H1 (cell line): Measurements from ENCODE around the gene HES3. TPM values are rescaled to one million over a fixed set of nuclear protein-coding genes. Genes with fewer than 3 reads are reported as not detected.
A peak's percentile ranks its signal among the peaks of the same experiment; 100 is the strongest.

Experiments
- CTCF ChIA-PET: fragments of 300-600 bp; sonication (Branson Sonifier 250); formaldehyde crosslinking; loops from one replicate; lab custom pipeline; 2021; ENCODE audit not compliant: partially characterized antibody; lab: Charles Lee
- POLR2A ChIA-PET: fragments of 300-600 bp; sonication (Branson Sonifier 250); formaldehyde crosslinking; loops from one replicate; lab custom pipeline; 2021; ENCODE audit warnings: inconsistent platforms; ENCODE audit not compliant: partially characterized antibody; lab: Charles Lee
- DNase-seq, 2 experiments: peaks; one replicate each; pipeline versions ENCODE4 v3.0.0 to v3.0.0-alpha.2; 2010 to 2022; ENCODE audit warnings: low spot score in 2 of 2, low read depth in 1 of 2, mixed read lengths in 1 of 2
- FAIRE-seq: peaks from 2 replicates; lab custom pipeline; 2011; peaks lifted over from hg19 to GRCh38; lab: Jason Lieb, UNC
- H2AFZ ChIP-seq: 2 replicates; pipeline ENCODE4 v1.8.1; 2012; ENCODE audit warnings: low read length, inconsistent platforms
- H2AK5ac ChIP-seq: 2 replicates; pipeline ENCODE4 v1.6.1; 2013; ENCODE audit warnings: low read depth, low read length
- H2BK120ac ChIP-seq: replicated peaks from 2 replicates; pipeline ENCODE3; 2013; ENCODE audit warnings: low read depth, low read length, inconsistent platforms
- H2BK12ac ChIP-seq: 2 replicates; pipeline ENCODE4 v1.6.1; 2013; ENCODE audit warnings: low read depth, low read length
- H2BK15ac ChIP-seq: 2 replicates; pipeline ENCODE4 v1.6.1; 2013; ENCODE audit warnings: low read length
- H2BK20ac ChIP-seq: 2 replicates; pipeline ENCODE4 v1.6.1; 2013; ENCODE audit warnings: low read length
- H2BK5ac ChIP-seq: 2 replicates; pipeline ENCODE4 v1.6.1; 2013; ENCODE audit warnings: low read depth, low read length
- H3K14ac ChIP-seq: 2 replicates; pipeline ENCODE4 v1.6.1; 2013; ENCODE audit warnings: inconsistent platforms; ENCODE audit not compliant: insufficient read length
- H3K18ac ChIP-seq: 2 replicates; pipeline ENCODE4 v1.6.1; 2013; ENCODE audit warnings: low read length; ENCODE audit errors: extremely low read depth
- H3K23ac ChIP-seq: 2 replicates; pipeline ENCODE4 v1.6.1; 2013; ENCODE audit warnings: inconsistent platforms; ENCODE audit not compliant: insufficient read length
- H3K23me2 ChIP-seq: 2 replicates; pipeline ENCODE4 v1.6.1; 2013; ENCODE audit warnings: low read depth, low read length
- H3K27ac ChIP-seq: 2 replicates; pipeline ENCODE4 v1.6.1; 2011; ENCODE audit warnings: low read depth, low read length, inconsistent platforms
- H3K27me3 ChIP-seq, 4 experiments: replicated peaks in 1 of 4; 1 replicate in 1 of 4; 2 replicates in 3 of 4; pipeline versions ENCODE4 v1.6.1 to v1.8.1; 2011 to 2013; ENCODE audit warnings: low read length in 3 of 4, mild to moderate bottlenecking in 3 of 4, inconsistent platforms in 2 of 4, mixed read lengths in 2 of 4, moderate library complexity in 1 of 4; ENCODE audit not compliant: control insufficient read depth in 3 of 4, insufficient read depth in 3 of 4; ENCODE audit errors: extremely low read depth in 1 of 4
- H3K36me3 ChIP-seq, 4 experiments: 2 replicates each; pipeline versions ENCODE4 v1.6.1 to v1.8.1; 2011 to 2013; ENCODE audit warnings: mild to moderate bottlenecking in 4 of 4, low read length in 3 of 4, moderate library complexity in 2 of 4, control low read depth in 1 of 4, inconsistent platforms in 1 of 4; ENCODE audit not compliant: insufficient read depth in 4 of 4, control insufficient read depth in 2 of 4
- H3K4ac ChIP-seq: replicated peaks from 2 replicates; pipeline ENCODE3; 2013; ENCODE audit warnings: low read length, low read depth, mixed read lengths, inconsistent platforms; ENCODE audit not compliant: insufficient read length
- H3K4me1 ChIP-seq, 4 experiments: replicated peaks in 1 of 4; 1 replicate in 1 of 4; 2 replicates in 3 of 4; pipeline versions ENCODE4 v1.6.1 to v1.8.1; 2011 to 2013; ENCODE audit warnings: low read length in 3 of 4, inconsistent platforms in 2 of 4, mixed read lengths in 1 of 4; ENCODE audit not compliant: insufficient read depth in 4 of 4, control insufficient read depth in 3 of 4
- H3K4me2 ChIP-seq, 2 experiments: 2 replicates each; pipeline versions ENCODE4 v1.6.1 to v1.8.1; 2011 to 2013; ENCODE audit warnings: low read depth in 2 of 2, low read length in 2 of 2, control low read depth in 1 of 2, inconsistent platforms in 1 of 2, mild to moderate bottlenecking in 1 of 2; ENCODE audit not compliant: insufficient read depth in 1 of 2
- H3K4me3 ChIP-seq, 4 experiments: fragments of 200-600, 300-600 bp in 1 of 4; sonication (generic), shearing (Covaris generic), sonication (Bioruptor Twin) in 1 of 4; 2 replicates each; pipeline versions ENCODE4 v1.5.1 to v1.8.1; 2011 to 2016; ENCODE audit warnings: low read length in 4 of 4, low read depth in 3 of 4, control low read depth in 2 of 4, inconsistent platforms in 2 of 4, mild to moderate bottlenecking in 2 of 4, mixed read lengths in 1 of 4, moderate library complexity in 1 of 4; ENCODE audit not compliant: insufficient read depth in 2 of 4; ENCODE audit errors: extremely low read depth in 1 of 4
- H3K56ac ChIP-seq: replicated peaks from 2 replicates; pipeline ENCODE3; 2013; ENCODE audit warnings: low read depth, mild to moderate bottlenecking, mixed read lengths, low read length, inconsistent platforms; ENCODE audit not compliant: insufficient read length
- H3K79me1 ChIP-seq: 2 replicates; pipeline ENCODE4 v1.6.1; 2013; ENCODE audit warnings: low read depth, low read length, control low read depth
- H3K79me2 ChIP-seq, 2 experiments: 2 replicates each; pipeline versions ENCODE4 v1.6.1 to v1.8.1; 2012 to 2013; ENCODE audit warnings: low read length in 2 of 2, mild to moderate bottlenecking in 2 of 2, inconsistent platforms in 1 of 2; ENCODE audit not compliant: insufficient read depth in 2 of 2, control insufficient read depth in 1 of 2
- H3K9ac ChIP-seq, 4 experiments: replicated peaks in 1 of 4; 1 replicate in 1 of 4; 2 replicates in 3 of 4; pipeline versions ENCODE4 v1.6.1 to v1.8.1; 2011 to 2013; ENCODE audit warnings: low read depth in 3 of 4, low read length in 3 of 4, control low read depth in 2 of 4, mild to moderate bottlenecking in 2 of 4, moderate library complexity in 2 of 4, inconsistent platforms in 1 of 4; ENCODE audit errors: extremely low read depth in 1 of 4
- H3K9me3 ChIP-seq, 2 experiments: 2 replicates each; pipeline versions ENCODE4 v1.6.1 to v1.8.1; 2012 to 2013; ENCODE audit warnings: mild to moderate bottlenecking in 2 of 2, moderate library complexity in 2 of 2, control low read depth in 1 of 2, inconsistent platforms in 1 of 2, low read depth in 1 of 2, low read length in 1 of 2, mixed read lengths in 1 of 2; ENCODE audit not compliant: insufficient read depth in 2 of 2
- H4K20me1 ChIP-seq, 2 experiments: replicated peaks in 1 of 2; 2 replicates each; pipeline versions ENCODE3 to v1.8.1; 2011 to 2013; ENCODE audit warnings: inconsistent platforms in 2 of 2, low read length in 2 of 2, mild to moderate bottlenecking in 1 of 2; ENCODE audit not compliant: insufficient read depth in 2 of 2, control insufficient read depth in 1 of 2
- H4K5ac ChIP-seq: 2 replicates; pipeline ENCODE4 v1.6.1; 2013; ENCODE audit warnings: low read length, low read depth, mixed read lengths, inconsistent platforms; ENCODE audit not compliant: insufficient read length
- H4K8ac ChIP-seq: 2 replicates; pipeline ENCODE4 v1.8.0; 2013; ENCODE audit warnings: mild to moderate bottlenecking, moderate library complexity, low read length, inconsistent platforms; ENCODE audit not compliant: insufficient read depth; ENCODE audit errors: extremely low read depth
- H4K91ac ChIP-seq: replicated peaks from 2 replicates; pipeline ENCODE3; 2013; ENCODE audit warnings: low read length, mixed read lengths, inconsistent platforms; ENCODE audit not compliant: insufficient read length
- CBX5 ChIP-seq: fragments of 300-800, 300-1000 bp; sonication (generic); IDR thresholded peaks from 2 replicates; pipeline ENCODE4 v1.7.1; 2016; ENCODE audit warnings: antibody characterized with exemption, low read length, low read depth
- HDAC6 ChIP-seq: IDR thresholded peaks from one replicate; pipeline ENCODE4 v1.7.1; 2012; ENCODE audit warnings: low read depth, mild to moderate bottlenecking, inconsistent platforms, low read length, moderate library complexity
- KDM1A ChIP-seq: fragments of 200-600, 300-600 bp; sonication (generic); IDR thresholded peaks from 2 replicates; pipeline ENCODE4 v1.7.1; 2016; ENCODE audit warnings: mild to moderate bottlenecking, low read length, borderline replicate concordance
- POLR2A ChIP-seq, 2 experiments: IDR thresholded peaks; 1 replicate in 1 of 2; 2 replicates in 1 of 2; pipeline ENCODE4 v1.6.1; 2011; ENCODE audit warnings: low read depth in 2 of 2, low read length in 2 of 2, mild to moderate bottlenecking in 2 of 2; ENCODE audit errors: control extremely low read depth in 1 of 2
- POLR2AphosphoS5 ChIP-seq: IDR thresholded peaks from 2 replicates; pipeline ENCODE4 v1.6.1; 2011; ENCODE audit warnings: low read depth, low read length
- POU5F1 ChIP-seq: IDR thresholded peaks from 2 replicates; pipeline ENCODE4 v1.6.1; 2011; ENCODE audit warnings: low read depth, mild to moderate bottlenecking, low read length, moderate library complexity
- SIN3A ChIP-seq, 2 experiments: IDR thresholded peaks in 1 of 2; conservative IDR thresholded peaks in 1 of 2; 2 replicates each; pipeline ENCODE4 v1.6.1; 2011 to 2012; ENCODE audit warnings: low read length in 2 of 2, improper control_type of control experiment in 1 of 2, low read depth in 1 of 2, mild to moderate bottlenecking in 1 of 2
- USF2 ChIP-seq: IDR thresholded peaks from 2 replicates; pipeline ENCODE4 v1.6.1; 2011; ENCODE audit warnings: low read length, improper control_type of control experiment
- WGBS, 2 experiments: shearing (Covaris generic) in 1 of 2; methylation state at CpG; one replicate each; pipeline versions ENCODE4 v1.1.6 to v1.1.7; 2013 to 2015; ENCODE audit warnings: low lambda C conversion rate in 2 of 2, mixed read lengths in 2 of 2, inconsistent platforms in 1 of 2, low coverage in 1 of 2, missing lambda C conversion rate in 1 of 2; ENCODE audit not compliant: insufficient replicate concordance in 2 of 2, insufficient coverage in 1 of 2, insufficient read length in 1 of 2; ENCODE audit errors: extremely low coverage in 1 of 2, missing lambda C conversion rate in 1 of 2; 5-methylcytosine and 5-hydroxymethylcytosine counted together
- polyA plus RNA-seq, 7 experiments: library from polyadenylated mRNA; depleted of rRNA in 3 of 7; stranded (reverse) in 5 of 7; unstranded in 2 of 7; fragments of >200 nt in 5 of 7; fragments of 200-250 nt in 2 of 7; gene quantifications; 1 replicate in 5 of 7; 2 replicates in 1 of 7; 4 replicates in 1 of 7; pipeline versions ENCODE4 v1.2.1 to v1.2.3, GENCODE V29; 2011 to 2013; ENCODE audit warnings: missing spikeins in 2 of 7, mixed read lengths in 2 of 7
- total RNA-seq: library from RNA; stranded (reverse); fragmentation: NEBNext Ultra II Directional; extraction: Animal tissue kit (Norgen Biotek cat#: 25700); gene quantifications from 2 replicates; pipeline ENCODE4 v1.2.1, GENCODE V29; 2021

The HES3 gene
- total and polyA plus RNA-seq, 2 of the 8 experiments (the other 6 are each of a cell fraction or from before 2014, with no cell fraction given), result 38.8 to 54.3 TPM

- H2BK5ac ChIP-seq, result no peak overlapping the region
- H3K27me3 ChIP-seq, result no peaks in the 10 kb centered on the region
- no peak for TF ChIP-seq POU5F1
- TF ChIP-seq POLR2A (IDR thresholded peaks at IDR 0.05; ENCODE audit: control extremely low read depth in 1 of 2, low read depth in 2 of 2, low read length in 2 of 2), result peak in 1 of 2 experiments; percentile 63; a peak in 1 of 3 replicates
- no peak for TF ChIP-seq SIN3A (conservative IDR thresholded peaks at IDR 0.05 in 1 of 2, IDR thresholded peaks at IDR 0.05 in 1 of 2; ENCODE audit: low read depth in 1 of 2, low read length in 2 of 2)
- no peak for TF ChIP-seq KDM1A
- peak; percentile 52; the same call in 1 of the 2 replicates for TF ChIP-seq POLR2AphosphoS5
- TF ChIP-seq HDAC6, result no peak
- no peak for TF ChIP-seq CBX5
- TF ChIP-seq USF2, result no peak
- H3K4ac ChIP-seq, result peak overlapping the region; percentile 45
- no peak overlapping the region for H3K23ac ChIP-seq
- H2AFZ ChIP-seq, result no peak overlapping the region
- no peak overlapping the region for H4K5ac ChIP-seq
- H3K23me2 ChIP-seq, result peaks cover 10% of the 10 kb centered on the region
- no peaks in the 10 kb centered on the region; the same call in none of the 2 replicates for H3K79me1 ChIP-seq
- H2BK20ac ChIP-seq, result no peak overlapping the region
- H2BK120ac ChIP-seq, result no peak overlapping the region
- H3K18ac ChIP-seq, result no peak overlapping the region
- no peaks in the 10 kb centered on the region for H3K9me3 ChIP-seq
- H3K9ac ChIP-seq, result peak overlapping the region; percentile 72 to 96 (median 95)
- CTCF ChIA-PET, result interaction anchor here (0.6 to 17.1 kb wide), 6 partner anchors 10 to 450 kb away, joined by 3 to 353 read pairs (median 3); partner anchors contain the start of genes HES3 and ICMT
- H3K36me3 ChIP-seq, result peaks cover 18 to 51% (median 39%) of the 10 kb centered on the region in 4 experiments
- FAIRE-seq (no peak), DNase-seq (no peak)
- peak overlapping the region; percentile 69 to 98 (median 86) for H3K4me3 ChIP-seq
- POLR2A ChIA-PET, result interaction anchor here (0.8 to 4.9 kb wide), 13 partner anchors 9 to 225 kb away, joined by 3 to 65 read pairs (median 5); partner anchors contain the start of gene RNF207
- H2BK12ac ChIP-seq, result no peak overlapping the region
- peaks cover 5 to 11% of the 10 kb centered on the region in 2 experiments for H4K20me1 ChIP-seq
- H3K4me2 ChIP-seq, result peak overlapping the region; percentile 81 to 97
- no peak overlapping the region for H3K14ac ChIP-seq
- peaks cover 29 to 68% of the 10 kb centered on the region in 2 experiments for H3K79me2 ChIP-seq
- peak overlapping the region; percentile 17 for H3K56ac ChIP-seq
- no peak overlapping the region for H4K8ac ChIP-seq
- no peak overlapping the region for H4K91ac ChIP-seq
- H3K27ac ChIP-seq, result peak overlapping the region; percentile 95; the same call in 1 of the 2 replicates
- no peak overlapping the region for H2BK15ac ChIP-seq
- H2AK5ac ChIP-seq, result no peak overlapping the region
- 71% methylated on average over 6 of the region's 6 CpGs; no CpG with 5 or more reads in 1 of the 2 experiments for WGBS, 2 experiments
- H3K4me1 ChIP-seq, result peaks cover 6 to 13% (median 8%) of the 10 kb centered on the region in 4 experiments; a peak in 6 of 7 replicates
These were observed 46.1 kb upstream of the HES3 start for GRCh38 chr1:6197746-6198427.
